GM10248 (cell line): ENCODE results near the gene THRSP.
"Not testable (repeated sequence)": the region's sequence is repeated elsewhere in the genome, so short reads cannot be mapped to it uniquely, and the experiment has no call there.

Experiments
- CTCF ChIA-PET: fragments of 300-600 bp; sonication (Branson Sonifier 250); formaldehyde crosslinking; extraction: SDS; loops from one replicate; lab custom pipeline; 2021; ENCODE audit warnings: antibody characterized with exemption; lab: Yijun Ruan, JAX
- POLR2A ChIA-PET: fragments of 350-650 bp; sonication (Branson Sonifier 250); formaldehyde crosslinking; extraction: SDS; loops from one replicate; lab custom pipeline; 2020; ENCODE audit warnings: antibody characterized with exemption; lab: Yijun Ruan, JAX
- DNase-seq: peaks from one replicate; pipeline ENCODE4 v3.0.0; 2012; ENCODE audit errors: extremely low spot score
- CTCF ChIP-seq: IDR thresholded peaks from 2 replicates; pipeline ENCODE4 v1.5.1; 2012; ENCODE audit warnings: mild to moderate bottlenecking, low read depth; ENCODE audit errors: extremely low read depth, missing control alignments, control extremely low read depth

Gene THRSP

GRCh38 chr11:78050964-78051831 is 12.5 kb upstream of the THRSP start:
- CTCF ChIA-PET: no interaction called here
- no peak for TF ChIP-seq CTCF
- POLR2A ChIA-PET: interaction anchor here (1.1 to 1.2 kb wide), 2 partner anchors 17 to 57 kb away, joined by 3 to 4 read pairs; partner anchors contain the start of gene INTS4
- no peak for DNase-seq

- TF ChIP-seq CTCF: no peak
- DNase-seq: no peak
- ChIA-PET CTCF (interaction anchor here (1.5 to 6.4 kb wide), 2 partner anchors 11 to 15 kb away, joined by 5 to 50 read pairs; no protein-coding TSS in a partner anchor), POLR2A (no interaction called here)
These were observed 8.7 kb upstream of the THRSP start for GRCh38 chr11:78054971-78055370.

DNA sequence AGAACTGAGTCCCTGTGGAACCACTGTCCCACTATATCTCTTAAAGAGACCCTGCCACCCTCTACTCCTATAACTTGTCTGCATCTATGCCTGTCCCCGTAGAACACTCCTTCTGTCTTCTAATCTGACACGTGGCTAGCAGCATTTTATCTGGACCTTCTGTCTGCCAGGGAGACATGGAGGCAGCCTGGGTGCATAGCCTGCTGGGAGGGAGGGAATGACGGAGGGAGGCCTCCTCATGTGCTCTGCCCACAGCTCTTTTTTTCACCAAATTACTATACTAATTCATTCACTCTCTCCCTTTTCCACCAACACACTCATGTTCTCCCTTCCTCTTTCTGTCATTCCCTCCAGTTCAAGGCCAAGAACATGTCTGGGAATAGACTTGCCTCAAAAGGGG is 7.6 kb upstream of the THRSP start:
- DNase-seq: no peak
- ChIA-PET CTCF (interaction anchor here (1.5 to 6.4 kb wide), 2 partner anchors 12 to 16 kb away, joined by 5 to 50 read pairs; no protein-coding TSS in a partner anchor), POLR2A (no interaction called here)

DNA sequence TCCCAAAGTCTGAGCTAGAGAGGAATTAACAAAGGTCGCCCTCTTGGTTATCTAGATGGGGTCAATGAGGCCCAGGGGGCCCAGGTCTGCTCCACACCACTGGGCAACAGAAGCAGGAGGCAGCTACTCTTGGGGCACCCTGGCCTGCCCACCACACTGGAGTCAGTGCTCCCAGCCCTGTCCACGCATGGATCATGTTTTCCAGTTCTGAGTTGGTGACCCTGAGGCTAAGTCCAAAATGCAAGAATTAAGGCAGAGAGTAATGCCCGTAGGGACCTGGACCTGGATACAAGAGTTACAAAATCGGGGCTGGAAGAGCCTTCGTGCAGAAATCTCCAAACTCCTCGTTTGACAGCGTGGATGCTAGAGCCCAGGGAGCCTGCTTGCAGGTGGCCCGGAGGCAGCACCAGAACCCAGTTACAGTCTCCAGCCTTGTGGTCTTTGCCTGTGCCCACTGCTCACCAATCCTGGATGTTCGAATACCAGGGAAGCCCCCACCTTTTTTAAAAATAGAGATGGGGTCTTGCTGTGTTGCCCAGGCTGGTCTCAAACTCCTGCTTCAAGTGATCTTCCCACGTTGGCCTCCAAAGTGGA is 6.1 kb upstream of the THRSP start:
- ChIA-PET POLR2A (no interaction called here), CTCF (interaction anchor here (6.4 kb wide), 1 partner anchor 13 kb away, joined by 50 read pairs; no protein-coding TSS in a partner anchor)
- no peak for DNase-seq
- no peak for TF ChIP-seq CTCF

More for the DNA sequence above, 7.6 kb upstream of the THRSP start:
- no peak for TF ChIP-seq CTCF

- POLR2A ChIA-PET, DNase-seq: not testable (repeated sequence)
- CTCF ChIA-PET: interaction anchor here (1.1 to 1.7 kb wide), 4 partner anchors 14 to 20 kb away, joined by 3 to 5 read pairs (median 3); partner anchors contain the start of gene NDUFC2
These were observed 3.8 kb upstream of the THRSP start for GRCh38 chr11:78059749-78060328.

- POLR2A ChIA-PET: interaction anchor here (0.7 kb wide), 1 partner anchor 12 kb away, joined by 8 read pairs; no protein-coding TSS in a partner anchor
- TF ChIP-seq CTCF: no peak
- CTCF ChIA-PET: interaction anchor here (1.3 to 1.9 kb wide), 3 partner anchors 13 to 19 kb away, joined by 3 to 7 read pairs (median 5); partner anchors contain the start of gene NDUFC2
- DNase-seq: no peak
These were observed 3.1 kb upstream of the THRSP start for GRCh38 chr11:78060533-78060932.
